HepG2 (cell line): ENCODE measurements around the gene HECTD1. TPM values are rescaled to one million over a fixed set of nuclear protein-coding genes. Genes with fewer than 3 reads are reported as not detected.
A peak's percentile ranks its signal among the peaks of the same experiment; 100 is the strongest.

Source experiments
- AGO2 ChIP-seq: fragments of 200-400 bp; formaldehyde crosslinking; optimal IDR thresholded peaks from 2 replicates; pipeline ENCODE3; 2017; ENCODE audit warnings: mild to moderate bottlenecking, low read depth, low read length, moderate library complexity
- CEBPG ChIP-seq: IDR thresholded peaks from 2 replicates; pipeline ENCODE4 v1.6.1; 2016
- FOXJ3 ChIP-seq: sonication (generic); formaldehyde crosslinking; IDR thresholded peaks from 2 replicates; pipeline ENCODE4 v1.4.0; 2020; ENCODE audit warnings: missing genetic modification reagents, mild to moderate bottlenecking, borderline replicate concordance
- HDAC1 ChIP-seq: sonication (generic); formaldehyde crosslinking; IDR thresholded peaks from 2 replicates; pipeline ENCODE4 v1.5.1; 2020; ENCODE audit warnings: mild to moderate bottlenecking, missing genetic modification reagents
- HNF4G ChIP-seq, 2 experiments: sonication (generic) in 1 of 2; formaldehyde crosslinking in 1 of 2; IDR thresholded peaks; 2 replicates each; pipeline versions ENCODE4 v1.4.0 to v1.6.1; 2011 to 2020; ENCODE audit warnings: borderline replicate concordance in 2 of 2, low read depth in 2 of 2, mild to moderate bottlenecking in 2 of 2, low read length in 1 of 2, missing genetic modification reagents in 1 of 2, moderate library complexity in 1 of 2
- HOXA3 ChIP-seq: sonication (generic); formaldehyde crosslinking; IDR thresholded peaks from 2 replicates; pipeline ENCODE4 v1.5.0; 2020; ENCODE audit warnings: missing genetic modification reagents
- KDM2A ChIP-seq: sonication (generic); formaldehyde crosslinking; IDR thresholded peaks from 2 replicates; pipeline ENCODE4 v1.4.0; 2020; ENCODE audit warnings: low read depth, missing genetic modification reagents, borderline replicate concordance
- KLF15 ChIP-seq: sonication (generic); formaldehyde crosslinking; IDR thresholded peaks from 2 replicates; pipeline ENCODE4 v1.8.1; 2023; ENCODE audit warnings: borderline replicate concordance, mild to moderate bottlenecking, inconsistent platforms, missing genetic modification reagents, mixed read lengths
- NR2F6 ChIP-seq, 2 experiments: IDR thresholded peaks; 2 replicates each; pipeline ENCODE4 v1.6.1; 2016; ENCODE audit warnings: antibody characterized with exemption in 1 of 2, mild to moderate bottlenecking in 1 of 2
- RBM22 ChIP-seq: fragments of 200-400 bp; formaldehyde crosslinking; optimal IDR thresholded peaks from 2 replicates; pipeline ENCODE3; 2017; ENCODE audit warnings: mild to moderate bottlenecking, low read length, moderate library complexity
- THAP11 ChIP-seq: IDR thresholded peaks from 2 replicates; pipeline ENCODE4 v1.6.1; 2016; ENCODE audit warnings: missing biosample characterization, missing genetic modification reagents
- U2AF1 ChIP-seq: fragments of 200-400 bp; formaldehyde crosslinking; optimal IDR thresholded peaks from 2 replicates; pipeline ENCODE3; 2017; ENCODE audit warnings: mild to moderate bottlenecking, low read depth, low read length
- WIZ ChIP-seq: sonication (generic); formaldehyde crosslinking; IDR thresholded peaks from 2 replicates; pipeline ENCODE4 v1.5.1; 2020; ENCODE audit warnings: mild to moderate bottlenecking, missing genetic modification reagents
- ZBTB20 ChIP-seq: sonication (generic); formaldehyde crosslinking; IDR thresholded peaks from 2 replicates; pipeline ENCODE4 v1.8.1; 2023; ENCODE audit warnings: missing genetic modification reagents, low read depth, mild to moderate bottlenecking, borderline replicate concordance
- ZEB1 ChIP-seq: IDR thresholded peaks from 2 replicates; pipeline ENCODE4 v1.6.1; 2012; ENCODE audit warnings: mild to moderate bottlenecking, low read depth, inconsistent platforms; ENCODE audit not compliant: insufficient replicate concordance
- ZKSCAN8 ChIP-seq: IDR thresholded peaks from 2 replicates; pipeline ENCODE4 v1.6.1; 2016; ENCODE audit warnings: borderline replicate concordance, missing genetic modification reagents, missing compliant biosample characterization
- ZMYM3 ChIP-seq: sonication (generic); formaldehyde crosslinking; IDR thresholded peaks from 2 replicates; pipeline ENCODE4 v1.5.1; 2020; ENCODE audit warnings: mild to moderate bottlenecking, missing genetic modification reagents
- ZNF451 ChIP-seq: sonication (generic); formaldehyde crosslinking; IDR thresholded peaks from 2 replicates; pipeline ENCODE4 v1.5.0; 2020; ENCODE audit warnings: mild to moderate bottlenecking, missing genetic modification reagents
- ZNF510 ChIP-seq: sonication (generic); formaldehyde crosslinking; IDR thresholded peaks from 2 replicates; pipeline ENCODE4 v1.4.0; 2020; ENCODE audit warnings: low read depth, mild to moderate bottlenecking, missing genetic modification reagents
- ZNF614 ChIP-seq: IDR thresholded peaks from 2 replicates; pipeline ENCODE4 v1.6.1; 2018; ENCODE audit warnings: missing biosample characterization, missing genetic modification reagents, inconsistent platforms, borderline replicate concordance
- ZNF678 ChIP-seq: sonication (generic); formaldehyde crosslinking; IDR thresholded peaks from 2 replicates; pipeline ENCODE4 v1.4.0; 2020; ENCODE audit warnings: mild to moderate bottlenecking, missing genetic modification reagents
- polyA plus RNA-seq, 8 experiments: library from polyadenylated mRNA; depleted of rRNA in 3 of 8; stranded (reverse) in 7 of 8; unstranded in 1 of 8; fragments of >200 nt; fragmentation: Illumina TruSeq in 4 of 8; extraction: Trizol in 4 of 8; gene quantifications; 2 replicates each; pipeline versions ENCODE4 v1.2.1 to v1.2.3, GENCODE V29; 2011 to 2016; ENCODE audit warnings: low read depth in 4 of 8, missing spikeins in 1 of 8, mixed read lengths in 1 of 8; ENCODE audit not compliant: insufficient read depth in 1 of 8
- total RNA-seq, 5 experiments: library from RNA; depleted of rRNA; stranded (reverse); fragments of >200 nt; fragmentation: Illumina TruSeq; extraction: Trizol; gene quantifications; 2 replicates each; pipeline ENCODE4 v1.2.3, GENCODE V29; 2016; ENCODE audit warnings: low read depth in 1 of 5
- TF ChIP-seq, protein P1 (sequence below): sonication (generic); formaldehyde crosslinking; IDR thresholded peaks from 2 replicates; pipeline ENCODE4 v1.5.0; 2020; ENCODE audit warnings: missing genetic modification reagents
- TF ChIP-seq, protein P2 (sequence below): sonication (generic); formaldehyde crosslinking; IDR thresholded peaks from 2 replicates; pipeline ENCODE4 v1.4.0; 2020; ENCODE audit warnings: missing genetic modification reagents, mild to moderate bottlenecking, borderline replicate concordance
- TF ChIP-seq, protein P3 (sequence below): sonication (generic); IDR thresholded peaks from 2 replicates; pipeline ENCODE4 v1.6.1; 2016; ENCODE audit warnings: low read depth, borderline replicate concordance
- TF ChIP-seq, protein P4 (sequence below): sonication (generic); formaldehyde crosslinking; IDR thresholded peaks from 2 replicates; pipeline ENCODE4 v1.5.0; 2020; ENCODE audit warnings: missing genetic modification reagents, mild to moderate bottlenecking, borderline replicate concordance

Gene HECTD1
- total and polyA plus RNA-seq, 2 of the 13 experiments (the other 11 are each of a cell fraction or from before 2014, with no cell fraction given): 312 to 560 TPM

DNA sequence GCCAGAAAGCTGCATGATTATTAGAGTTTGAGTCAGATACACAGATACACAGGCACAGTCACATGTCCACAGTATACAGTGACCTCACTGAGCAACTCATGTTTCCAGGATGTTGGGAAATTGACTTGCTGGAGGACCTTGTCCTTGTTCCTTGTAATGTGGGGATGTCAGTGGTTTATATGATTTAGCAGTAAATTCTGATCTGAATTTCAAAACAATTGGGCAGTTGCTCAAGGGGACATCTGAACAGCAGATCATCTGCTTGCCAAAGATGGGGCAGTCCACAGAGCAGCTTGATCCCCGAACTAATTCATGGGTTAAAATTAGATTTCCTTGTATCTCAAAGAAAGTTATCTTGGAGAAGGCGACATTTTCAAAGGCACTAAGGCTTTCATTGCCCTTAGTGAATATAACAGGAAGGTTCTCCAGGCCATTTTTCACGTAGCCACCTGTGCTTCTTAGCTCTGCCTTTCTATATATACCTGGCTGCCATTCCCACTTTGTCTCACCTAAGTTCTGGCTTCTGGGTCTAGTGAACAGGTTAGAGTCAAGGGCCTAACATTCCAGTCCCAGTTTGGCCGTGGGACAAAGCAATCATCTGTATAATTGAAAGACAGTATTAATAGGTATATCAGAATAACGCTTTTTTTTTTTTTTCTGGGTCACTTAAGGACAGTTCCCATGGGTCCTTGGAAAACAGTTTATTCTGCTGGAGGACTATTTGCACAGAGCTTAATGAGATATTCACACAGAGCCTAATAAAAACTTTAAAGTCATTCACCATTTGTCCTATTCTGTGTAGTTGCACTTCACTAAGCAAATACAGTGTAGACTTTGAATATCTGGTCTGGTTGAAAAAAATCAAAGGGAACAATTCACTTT is 116.5 kb downstream of the HECTD1 start (continued):
- TF ChIP-seq WIZ (0 out of 2 replicates have a peak, but pooled peaks have one; percentile 9), HOXA3 (CRISPR knock-in tag) (0 out of 2 replicates have a peak, but pooled peaks have one; percentile 5), ZMYM3 (CRISPR knock-in tag) (peak; percentile 27; the same call in 1 of the 2 replicates), FOXJ3 (peak; percentile 42), HDAC1 (0 out of 2 replicates have a peak, but pooled peaks have one; percentile 41), ZNF451 (CRISPR knock-in tag) (no peak), AGO2 (no peak), KLF15 (CRISPR knock-in tag) (no peak), U2AF1 (no peak), ZNF510 (CRISPR knock-in tag) (peak; percentile 94; the same call in 1 of the 2 replicates), RBM22 (no peak), KDM2A (no peak), CEBPG (CRISPR knock-in tag) (peak; percentile 94), ZBTB20 (CRISPR knock-in tag) (no peak), ZNF678 (CRISPR knock-in tag) (peak; percentile 51; the same call in 1 of the 2 replicates), ZKSCAN8 (CRISPR knock-in tag) (peak; percentile 99), THAP11 (no peak), HNF4G (IDR thresholded peaks at IDR 0.05; ENCODE audit: borderline replicate concordance, low read depth, low read length) (peak; percentile 40; the same call in 1 of the 2 replicates), HNF4G (CRISPR knock-in tag; IDR thresholded peaks at IDR 0.05; ENCODE audit: borderline replicate concordance, low read depth) (no peak; the same call in 1 of the 2 replicates), ZNF614 (CRISPR knock-in tag) (peak; percentile 8; the same call in 1 of the 2 replicates), NR2F6 (IDR thresholded peaks at IDR 0.05) (peak; percentile 45; the same call in 1 of the 2 replicates), NR2F6 (CRISPR knock-in tag; IDR thresholded peaks at IDR 0.05) (peak; percentile 62; the same call in 1 of the 2 replicates), ZEB1 (peak; percentile 70)
- TF ChIP-seq, protein P1, sequence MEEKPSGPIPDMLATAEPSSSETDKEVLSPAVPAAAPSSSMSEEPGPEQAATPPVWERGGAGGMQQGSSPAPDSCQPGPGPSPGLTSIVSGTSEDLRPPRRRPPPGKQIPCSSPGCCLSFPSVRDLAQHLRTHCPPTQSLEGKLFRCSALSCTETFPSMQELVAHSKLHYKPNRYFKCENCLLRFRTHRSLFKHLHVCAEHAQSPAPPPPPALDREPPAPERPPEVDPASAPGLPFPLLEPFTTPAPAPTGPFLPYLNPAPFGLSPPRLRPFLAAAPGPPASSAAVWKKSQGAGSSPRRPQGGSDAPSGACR (CRISPR knock-in tag): peak; percentile 91
- TF ChIP-seq, protein P2, sequence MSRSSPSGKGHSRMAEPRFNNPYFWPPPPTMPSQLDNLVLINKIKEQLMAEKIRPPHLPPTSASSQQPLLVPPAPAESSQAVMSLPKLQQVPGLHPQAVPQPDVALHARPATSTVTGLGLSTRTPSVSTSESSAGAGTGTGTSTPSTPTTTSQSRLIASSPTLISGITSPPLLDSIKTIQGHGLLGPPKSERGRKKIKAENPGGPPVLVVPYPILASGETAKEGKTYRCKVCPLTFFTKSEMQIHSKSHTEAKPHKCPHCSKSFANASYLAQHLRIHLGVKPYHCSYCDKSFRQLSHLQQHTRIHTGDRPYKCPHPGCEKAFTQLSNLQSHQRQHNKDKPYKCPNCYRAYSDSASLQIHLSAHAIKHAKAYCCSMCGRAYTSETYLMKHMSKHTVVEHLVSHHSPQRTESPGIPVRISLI (CRISPR knock-in tag): peak; percentile 93
- TF ChIP-seq, protein P3, sequence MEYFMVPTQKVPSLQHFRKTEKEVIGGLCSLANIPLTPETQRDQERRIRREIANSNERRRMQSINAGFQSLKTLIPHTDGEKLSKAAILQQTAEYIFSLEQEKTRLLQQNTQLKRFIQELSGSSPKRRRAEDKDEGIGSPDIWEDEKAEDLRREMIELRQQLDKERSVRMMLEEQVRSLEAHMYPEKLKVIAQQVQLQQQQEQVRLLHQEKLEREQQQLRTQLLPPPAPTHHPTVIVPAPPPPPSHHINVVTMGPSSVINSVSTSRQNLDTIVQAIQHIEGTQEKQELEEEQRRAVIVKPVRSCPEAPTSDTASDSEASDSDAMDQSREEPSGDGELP: peak; percentile 55; the same call in 1 of the 2 replicates
- TF ChIP-seq, protein P4, sequence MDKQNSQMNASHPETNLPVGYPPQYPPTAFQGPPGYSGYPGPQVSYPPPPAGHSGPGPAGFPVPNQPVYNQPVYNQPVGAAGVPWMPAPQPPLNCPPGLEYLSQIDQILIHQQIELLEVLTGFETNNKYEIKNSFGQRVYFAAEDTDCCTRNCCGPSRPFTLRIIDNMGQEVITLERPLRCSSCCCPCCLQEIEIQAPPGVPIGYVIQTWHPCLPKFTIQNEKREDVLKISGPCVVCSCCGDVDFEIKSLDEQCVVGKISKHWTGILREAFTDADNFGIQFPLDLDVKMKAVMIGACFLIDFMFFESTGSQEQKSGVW (CRISPR knock-in tag): no peak
